Measurements from ENCODE around the gene NPHP4.

DNA sequence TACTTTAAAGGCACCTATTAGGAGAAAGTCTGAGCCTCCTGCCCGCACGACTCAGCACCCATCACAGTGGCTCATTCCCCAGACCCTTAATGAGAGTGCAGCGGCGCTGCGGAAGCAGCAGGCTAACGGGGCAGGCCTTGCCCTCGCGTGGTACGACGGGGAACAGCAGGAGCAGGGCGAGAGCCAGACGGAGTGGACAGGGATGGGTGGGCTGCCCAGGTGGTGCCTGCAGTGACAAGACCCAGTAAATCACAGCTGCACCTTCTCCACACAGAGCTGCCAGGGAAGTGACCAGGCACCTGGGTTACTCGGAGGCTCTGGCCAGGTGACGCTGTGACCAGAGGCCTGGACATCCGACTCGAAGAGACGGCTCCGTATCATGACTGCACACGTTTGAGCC is 131.9 kb downstream of the NPHP4 start:
- TF ChIP-seq TCF4 (CRISPR knock-in tag; IDR thresholded peaks at IDR 0.05; ENCODE audit: borderline replicate concordance) (no peak), ZFP30 (CRISPR knock-in tag; IDR thresholded peaks at IDR 0.05) (no peak), ZNF70 (CRISPR knock-in tag; IDR thresholded peaks at IDR 0.05) (no peak), ISL1 (CRISPR knock-in tag; IDR thresholded peaks at IDR 0.05) (no peak), ARNTL (CRISPR knock-in tag; IDR thresholded peaks at IDR 0.05; ENCODE audit: borderline replicate concordance, low read depth) (no peak), ZFP3 (CRISPR knock-in tag; IDR thresholded peaks at IDR 0.05) (no peak), PPARA (CRISPR knock-in tag; IDR thresholded peaks at IDR 0.05; ENCODE audit: borderline replicate concordance) (no peak), RARB (CRISPR knock-in tag; IDR thresholded peaks at IDR 0.05) (no peak), ESRRG (CRISPR knock-in tag; IDR thresholded peaks at IDR 0.05) (no peak), GLIS3 (CRISPR knock-in tag; IDR thresholded peaks at IDR 0.05) (no peak)
- TF ChIP-seq, protein P1, sequence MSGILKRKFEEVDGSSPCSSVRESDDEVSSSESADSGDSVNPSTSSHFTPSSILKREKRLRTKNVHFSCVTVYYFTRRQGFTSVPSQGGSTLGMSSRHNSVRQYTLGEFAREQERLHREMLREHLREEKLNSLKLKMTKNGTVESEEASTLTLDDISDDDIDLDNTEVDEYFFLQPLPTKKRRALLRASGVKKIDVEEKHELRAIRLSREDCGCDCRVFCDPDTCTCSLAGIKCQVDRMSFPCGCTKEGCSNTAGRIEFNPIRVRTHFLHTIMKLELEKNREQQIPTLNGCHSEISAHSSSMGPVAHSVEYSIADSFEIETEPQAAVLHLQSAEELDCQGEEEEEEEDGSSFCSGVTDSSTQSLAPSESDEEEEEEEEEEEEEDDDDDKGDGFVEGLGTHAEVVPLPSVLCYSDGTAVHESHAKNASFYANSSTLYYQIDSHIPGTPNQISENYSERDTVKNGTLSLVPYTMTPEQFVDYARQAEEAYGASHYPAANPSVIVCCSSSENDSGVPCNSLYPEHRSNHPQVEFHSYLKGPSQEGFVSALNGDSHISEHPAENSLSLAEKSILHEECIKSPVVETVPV (CRISPR knock-in tag; IDR thresholded peaks at IDR 0.05): no peak
- TF ChIP-seq, protein P2, sequence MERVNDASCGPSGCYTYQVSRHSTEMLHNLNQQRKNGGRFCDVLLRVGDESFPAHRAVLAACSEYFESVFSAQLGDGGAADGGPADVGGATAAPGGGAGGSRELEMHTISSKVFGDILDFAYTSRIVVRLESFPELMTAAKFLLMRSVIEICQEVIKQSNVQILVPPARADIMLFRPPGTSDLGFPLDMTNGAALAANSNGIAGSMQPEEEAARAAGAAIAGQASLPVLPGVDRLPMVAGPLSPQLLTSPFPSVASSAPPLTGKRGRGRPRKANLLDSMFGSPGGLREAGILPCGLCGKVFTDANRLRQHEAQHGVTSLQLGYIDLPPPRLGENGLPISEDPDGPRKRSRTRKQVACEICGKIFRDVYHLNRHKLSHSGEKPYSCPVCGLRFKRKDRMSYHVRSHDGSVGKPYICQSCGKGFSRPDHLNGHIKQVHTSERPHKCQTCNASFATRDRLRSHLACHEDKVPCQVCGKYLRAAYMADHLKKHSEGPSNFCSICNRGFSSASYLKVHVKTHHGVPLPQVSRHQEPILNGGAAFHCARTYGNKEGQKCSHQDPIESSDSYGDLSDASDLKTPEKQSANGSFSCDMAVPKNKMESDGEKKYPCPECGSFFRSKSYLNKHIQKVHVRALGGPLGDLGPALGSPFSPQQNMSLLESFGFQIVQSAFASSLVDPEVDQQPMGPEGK (CRISPR knock-in tag; IDR thresholded peaks at IDR 0.05; ENCODE audit: borderline replicate concordance): no peak
- TF ChIP-seq, protein P3, sequence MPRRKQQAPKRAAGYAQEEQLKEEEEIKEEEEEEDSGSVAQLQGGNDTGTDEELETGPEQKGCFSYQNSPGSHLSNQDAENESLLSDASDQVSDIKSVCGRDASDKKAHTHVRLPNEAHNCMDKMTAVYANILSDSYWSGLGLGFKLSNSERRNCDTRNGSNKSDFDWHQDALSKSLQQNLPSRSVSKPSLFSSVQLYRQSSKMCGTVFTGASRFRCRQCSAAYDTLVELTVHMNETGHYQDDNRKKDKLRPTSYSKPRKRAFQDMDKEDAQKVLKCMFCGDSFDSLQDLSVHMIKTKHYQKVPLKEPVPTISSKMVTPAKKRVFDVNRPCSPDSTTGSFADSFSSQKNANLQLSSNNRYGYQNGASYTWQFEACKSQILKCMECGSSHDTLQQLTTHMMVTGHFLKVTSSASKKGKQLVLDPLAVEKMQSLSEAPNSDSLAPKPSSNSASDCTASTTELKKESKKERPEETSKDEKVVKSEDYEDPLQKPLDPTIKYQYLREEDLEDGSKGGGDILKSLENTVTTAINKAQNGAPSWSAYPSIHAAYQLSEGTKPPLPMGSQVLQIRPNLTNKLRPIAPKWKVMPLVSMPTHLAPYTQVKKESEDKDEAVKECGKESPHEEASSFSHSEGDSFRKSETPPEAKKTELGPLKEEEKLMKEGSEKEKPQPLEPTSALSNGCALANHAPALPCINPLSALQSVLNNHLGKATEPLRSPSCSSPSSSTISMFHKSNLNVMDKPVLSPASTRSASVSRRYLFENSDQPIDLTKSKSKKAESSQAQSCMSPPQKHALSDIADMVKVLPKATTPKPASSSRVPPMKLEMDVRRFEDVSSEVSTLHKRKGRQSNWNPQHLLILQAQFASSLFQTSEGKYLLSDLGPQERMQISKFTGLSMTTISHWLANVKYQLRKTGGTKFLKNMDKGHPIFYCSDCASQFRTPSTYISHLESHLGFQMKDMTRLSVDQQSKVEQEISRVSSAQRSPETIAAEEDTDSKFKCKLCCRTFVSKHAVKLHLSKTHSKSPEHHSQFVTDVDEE (CRISPR knock-in tag; IDR thresholded peaks at IDR 0.05): no peak
